ENCODE results near the gene ZBTB45. TPM values are rescaled to one million over a fixed set of nuclear protein-coding genes. Genes with fewer than 3 reads are reported as not detected.

Gene ZBTB45
- total and polyA plus RNA-seq, 9 of the 15 experiments (the other 6 are each of a cell fraction or from before 2014, with no cell fraction given): 0.08 to 16.1 (median 1.8) TPM

GRCh38 chr19:58547323-58548312 is 28.0 kb upstream of the ZBTB45 start (continued):
- TF ChIP-seq POLR2AphosphoS5 (IDR thresholded peaks at IDR 0.05; ENCODE audit: control insufficient read depth, insufficient read depth, low read depth, low read length): peak; percentile 23; the same call in 1 of the 2 replicates
- TF ChIP-seq PML (IDR thresholded peaks at IDR 0.05; ENCODE audit: low read length): 0 out of 2 replicates have a peak, but pooled peaks have one; percentile 14
- TF ChIP-seq ZC3H4 (CRISPR knock-in tag; IDR thresholded peaks at IDR 0.05; ENCODE audit: borderline replicate concordance): peak; percentile 28; the same call in 1 of the 2 replicates
- no peak for TF ChIP-seq ZFX (CRISPR knock-in tag; IDR thresholded peaks at IDR 0.05)
- TF ChIP-seq SUPT5H (IDR thresholded peaks at IDR 0.05): peak; percentile 35; the same call in 1 of the 2 replicates
- TF ChIP-seq ZNF121 (CRISPR knock-in tag; conservative IDR thresholded peaks at IDR 0.05): 0 out of 2 replicates have a peak, but pooled peaks have one; percentile 7
- TF ChIP-seq SREBF1 (IDR thresholded peaks at IDR 0.05; ENCODE audit: borderline replicate concordance, low read depth, low read length): no peak
- no peak for TF ChIP-seq KHSRP (IDR thresholded peaks at IDR 0.05)
- no peak for TF ChIP-seq E2F3 (CRISPR knock-in tag; IDR thresholded peaks at IDR 0.05)
- 0 out of 2 replicates have a peak, but pooled peaks have one; percentile 11 for TF ChIP-seq POLR2G (IDR thresholded peaks at IDR 0.05; ENCODE audit: low read depth, low read length)
- peak; percentile 45; the same call in 1 of the 2 replicates for TF ChIP-seq RBFOX2 (IDR thresholded peaks at IDR 0.05; ENCODE audit: low read depth, low read length)
- no peak for TF ChIP-seq ZNF583 (CRISPR knock-in tag; IDR thresholded peaks at IDR 0.05)
- no peak for TF ChIP-seq DMBX1 (CRISPR knock-in tag; IDR thresholded peaks at IDR 0.05; ENCODE audit: borderline replicate concordance)
- TF ChIP-seq ZBTB43 (CRISPR knock-in tag; IDR thresholded peaks at IDR 0.05): no peak

All from K562 (cell line).